H1 (cell line): ENCODE results near the gene KIF21A. TPM values are rescaled to one million over a fixed set of nuclear protein-coding genes. Genes with fewer than 3 reads are reported as not detected.

Source experiments
- CTCF ChIA-PET: fragments of 300-600 bp; sonication (Branson Sonifier 250); formaldehyde crosslinking; loops from one replicate; lab custom pipeline; 2021; ENCODE audit not compliant: partially characterized antibody; lab: Charles Lee
- POLR2A ChIA-PET: fragments of 300-600 bp; sonication (Branson Sonifier 250); formaldehyde crosslinking; loops from one replicate; lab custom pipeline; 2021; ENCODE audit warnings: inconsistent platforms; ENCODE audit not compliant: partially characterized antibody; lab: Charles Lee
- DNase-seq, 2 experiments: peaks; one replicate each; pipeline versions ENCODE4 v3.0.0 to v3.0.0-alpha.2; 2010 to 2022; ENCODE audit warnings: low spot score in 2 of 2, low read depth in 1 of 2, mixed read lengths in 1 of 2
- FAIRE-seq: peaks from 2 replicates; lab custom pipeline; 2011; peaks lifted over from hg19 to GRCh38; lab: Jason Lieb, UNC
- H2AFZ ChIP-seq: 2 replicates; pipeline ENCODE4 v1.8.1; 2012; ENCODE audit warnings: low read length, inconsistent platforms
- H2AK5ac ChIP-seq: 2 replicates; pipeline ENCODE4 v1.6.1; 2013; ENCODE audit warnings: low read depth, low read length
- H2BK120ac ChIP-seq: replicated peaks from 2 replicates; pipeline ENCODE3; 2013; ENCODE audit warnings: low read depth, low read length, inconsistent platforms
- H2BK12ac ChIP-seq: 2 replicates; pipeline ENCODE4 v1.6.1; 2013; ENCODE audit warnings: low read depth, low read length
- H2BK15ac ChIP-seq: 2 replicates; pipeline ENCODE4 v1.6.1; 2013; ENCODE audit warnings: low read length
- H2BK20ac ChIP-seq: 2 replicates; pipeline ENCODE4 v1.6.1; 2013; ENCODE audit warnings: low read length
- H2BK5ac ChIP-seq: 2 replicates; pipeline ENCODE4 v1.6.1; 2013; ENCODE audit warnings: low read depth, low read length
- H3K14ac ChIP-seq: 2 replicates; pipeline ENCODE4 v1.6.1; 2013; ENCODE audit warnings: inconsistent platforms; ENCODE audit not compliant: insufficient read length
- H3K18ac ChIP-seq: 2 replicates; pipeline ENCODE4 v1.6.1; 2013; ENCODE audit warnings: low read length; ENCODE audit errors: extremely low read depth
- H3K23ac ChIP-seq: 2 replicates; pipeline ENCODE4 v1.6.1; 2013; ENCODE audit warnings: inconsistent platforms; ENCODE audit not compliant: insufficient read length
- H3K23me2 ChIP-seq: 2 replicates; pipeline ENCODE4 v1.6.1; 2013; ENCODE audit warnings: low read depth, low read length
- H3K27ac ChIP-seq: 2 replicates; pipeline ENCODE4 v1.6.1; 2011; ENCODE audit warnings: low read depth, low read length, inconsistent platforms
- H3K27me3 ChIP-seq, 4 experiments: replicated peaks in 1 of 4; 1 replicate in 1 of 4; 2 replicates in 3 of 4; pipeline versions ENCODE4 v1.6.1 to v1.8.1; 2011 to 2013; ENCODE audit warnings: low read length in 3 of 4, mild to moderate bottlenecking in 3 of 4, inconsistent platforms in 2 of 4, mixed read lengths in 2 of 4, moderate library complexity in 1 of 4; ENCODE audit not compliant: control insufficient read depth in 3 of 4, insufficient read depth in 3 of 4; ENCODE audit errors: extremely low read depth in 1 of 4
- H3K36me3 ChIP-seq, 4 experiments: 2 replicates each; pipeline versions ENCODE4 v1.6.1 to v1.8.1; 2011 to 2013; ENCODE audit warnings: mild to moderate bottlenecking in 4 of 4, low read length in 3 of 4, moderate library complexity in 2 of 4, control low read depth in 1 of 4, inconsistent platforms in 1 of 4; ENCODE audit not compliant: insufficient read depth in 4 of 4, control insufficient read depth in 2 of 4
- H3K4ac ChIP-seq: replicated peaks from 2 replicates; pipeline ENCODE3; 2013; ENCODE audit warnings: low read length, low read depth, mixed read lengths, inconsistent platforms; ENCODE audit not compliant: insufficient read length
- H3K4me1 ChIP-seq, 4 experiments: replicated peaks in 1 of 4; 1 replicate in 1 of 4; 2 replicates in 3 of 4; pipeline versions ENCODE4 v1.6.1 to v1.8.1; 2011 to 2013; ENCODE audit warnings: low read length in 3 of 4, inconsistent platforms in 2 of 4, mixed read lengths in 1 of 4; ENCODE audit not compliant: insufficient read depth in 4 of 4, control insufficient read depth in 3 of 4
- H3K4me2 ChIP-seq, 2 experiments: 2 replicates each; pipeline versions ENCODE4 v1.6.1 to v1.8.1; 2011 to 2013; ENCODE audit warnings: low read depth in 2 of 2, low read length in 2 of 2, control low read depth in 1 of 2, inconsistent platforms in 1 of 2, mild to moderate bottlenecking in 1 of 2; ENCODE audit not compliant: insufficient read depth in 1 of 2
- H3K4me3 ChIP-seq, 4 experiments: fragments of 200-600, 300-600 bp in 1 of 4; sonication (generic), shearing (Covaris generic), sonication (Bioruptor Twin) in 1 of 4; 2 replicates each; pipeline versions ENCODE4 v1.5.1 to v1.8.1; 2011 to 2016; ENCODE audit warnings: low read length in 4 of 4, low read depth in 3 of 4, control low read depth in 2 of 4, inconsistent platforms in 2 of 4, mild to moderate bottlenecking in 2 of 4, mixed read lengths in 1 of 4, moderate library complexity in 1 of 4; ENCODE audit not compliant: insufficient read depth in 2 of 4; ENCODE audit errors: extremely low read depth in 1 of 4
- H3K56ac ChIP-seq: replicated peaks from 2 replicates; pipeline ENCODE3; 2013; ENCODE audit warnings: low read depth, mild to moderate bottlenecking, mixed read lengths, low read length, inconsistent platforms; ENCODE audit not compliant: insufficient read length
- H3K79me1 ChIP-seq: 2 replicates; pipeline ENCODE4 v1.6.1; 2013; ENCODE audit warnings: low read depth, low read length, control low read depth
- H3K79me2 ChIP-seq, 2 experiments: 2 replicates each; pipeline versions ENCODE4 v1.6.1 to v1.8.1; 2012 to 2013; ENCODE audit warnings: low read length in 2 of 2, mild to moderate bottlenecking in 2 of 2, inconsistent platforms in 1 of 2; ENCODE audit not compliant: insufficient read depth in 2 of 2, control insufficient read depth in 1 of 2
- H3K9ac ChIP-seq, 4 experiments: replicated peaks in 1 of 4; 1 replicate in 1 of 4; 2 replicates in 3 of 4; pipeline versions ENCODE4 v1.6.1 to v1.8.1; 2011 to 2013; ENCODE audit warnings: low read depth in 3 of 4, low read length in 3 of 4, control low read depth in 2 of 4, mild to moderate bottlenecking in 2 of 4, moderate library complexity in 2 of 4, inconsistent platforms in 1 of 4; ENCODE audit errors: extremely low read depth in 1 of 4
- H3K9me3 ChIP-seq, 2 experiments: 2 replicates each; pipeline versions ENCODE4 v1.6.1 to v1.8.1; 2012 to 2013; ENCODE audit warnings: mild to moderate bottlenecking in 2 of 2, moderate library complexity in 2 of 2, control low read depth in 1 of 2, inconsistent platforms in 1 of 2, low read depth in 1 of 2, low read length in 1 of 2, mixed read lengths in 1 of 2; ENCODE audit not compliant: insufficient read depth in 2 of 2
- H4K20me1 ChIP-seq, 2 experiments: replicated peaks in 1 of 2; 2 replicates each; pipeline versions ENCODE3 to v1.8.1; 2011 to 2013; ENCODE audit warnings: inconsistent platforms in 2 of 2, low read length in 2 of 2, mild to moderate bottlenecking in 1 of 2; ENCODE audit not compliant: insufficient read depth in 2 of 2, control insufficient read depth in 1 of 2
- H4K5ac ChIP-seq: 2 replicates; pipeline ENCODE4 v1.6.1; 2013; ENCODE audit warnings: low read length, low read depth, mixed read lengths, inconsistent platforms; ENCODE audit not compliant: insufficient read length
- H4K8ac ChIP-seq: 2 replicates; pipeline ENCODE4 v1.8.0; 2013; ENCODE audit warnings: mild to moderate bottlenecking, moderate library complexity, low read length, inconsistent platforms; ENCODE audit not compliant: insufficient read depth; ENCODE audit errors: extremely low read depth
- H4K91ac ChIP-seq: replicated peaks from 2 replicates; pipeline ENCODE3; 2013; ENCODE audit warnings: low read length, mixed read lengths, inconsistent platforms; ENCODE audit not compliant: insufficient read length
- CTCF ChIP-seq, 3 experiments: IDR thresholded peaks; 1 replicate in 2 of 3; 2 replicates in 1 of 3; pipeline versions ENCODE4 v1.5.1 to v1.6.1; 2011; ENCODE audit warnings: low read length in 3 of 3, mild to moderate bottlenecking in 3 of 3, inconsistent platforms in 2 of 3, low read depth in 1 of 3, moderate library complexity in 1 of 3; ENCODE audit not compliant: insufficient read depth in 1 of 3; ENCODE audit errors: control extremely low read depth in 1 of 3
- RAD21 ChIP-seq, 2 experiments: IDR thresholded peaks in 1 of 2; conservative IDR thresholded peaks in 1 of 2; 2 replicates each; pipeline ENCODE4 v1.6.1; 2011; ENCODE audit warnings: low read depth in 2 of 2, low read length in 2 of 2, improper control_type of control experiment in 1 of 2, inconsistent platforms in 1 of 2, mild to moderate bottlenecking in 1 of 2, moderate library complexity in 1 of 2
- SIRT6 ChIP-seq: IDR thresholded peaks from one replicate; pipeline ENCODE4 v1.7.1; 2012; ENCODE audit warnings: low read length, inconsistent platforms
- WGBS, 2 experiments: shearing (Covaris generic) in 1 of 2; methylation state at CpG; one replicate each; pipeline versions ENCODE4 v1.1.6 to v1.1.7; 2013 to 2015; ENCODE audit warnings: low lambda C conversion rate in 2 of 2, mixed read lengths in 2 of 2, inconsistent platforms in 1 of 2, low coverage in 1 of 2, missing lambda C conversion rate in 1 of 2; ENCODE audit not compliant: insufficient replicate concordance in 2 of 2, insufficient coverage in 1 of 2, insufficient read length in 1 of 2; ENCODE audit errors: extremely low coverage in 1 of 2, missing lambda C conversion rate in 1 of 2; 5-methylcytosine and 5-hydroxymethylcytosine counted together
- polyA plus RNA-seq, 7 experiments: library from polyadenylated mRNA; depleted of rRNA in 3 of 7; stranded (reverse) in 5 of 7; unstranded in 2 of 7; fragments of >200 nt in 5 of 7; fragments of 200-250 nt in 2 of 7; gene quantifications; 1 replicate in 5 of 7; 2 replicates in 1 of 7; 4 replicates in 1 of 7; pipeline versions ENCODE4 v1.2.1 to v1.2.3, GENCODE V29; 2011 to 2013; ENCODE audit warnings: missing spikeins in 2 of 7, mixed read lengths in 2 of 7
- total RNA-seq: library from RNA; stranded (reverse); fragmentation: NEBNext Ultra II Directional; extraction: Animal tissue kit (Norgen Biotek cat#: 25700); gene quantifications from 2 replicates; pipeline ENCODE4 v1.2.1, GENCODE V29; 2021

Gene KIF21A
- total and polyA plus RNA-seq, 2 of the 8 experiments (the other 6 are each of a cell fraction or from before 2014, with no cell fraction given): 10.0 to 26.0 TPM

DNA sequence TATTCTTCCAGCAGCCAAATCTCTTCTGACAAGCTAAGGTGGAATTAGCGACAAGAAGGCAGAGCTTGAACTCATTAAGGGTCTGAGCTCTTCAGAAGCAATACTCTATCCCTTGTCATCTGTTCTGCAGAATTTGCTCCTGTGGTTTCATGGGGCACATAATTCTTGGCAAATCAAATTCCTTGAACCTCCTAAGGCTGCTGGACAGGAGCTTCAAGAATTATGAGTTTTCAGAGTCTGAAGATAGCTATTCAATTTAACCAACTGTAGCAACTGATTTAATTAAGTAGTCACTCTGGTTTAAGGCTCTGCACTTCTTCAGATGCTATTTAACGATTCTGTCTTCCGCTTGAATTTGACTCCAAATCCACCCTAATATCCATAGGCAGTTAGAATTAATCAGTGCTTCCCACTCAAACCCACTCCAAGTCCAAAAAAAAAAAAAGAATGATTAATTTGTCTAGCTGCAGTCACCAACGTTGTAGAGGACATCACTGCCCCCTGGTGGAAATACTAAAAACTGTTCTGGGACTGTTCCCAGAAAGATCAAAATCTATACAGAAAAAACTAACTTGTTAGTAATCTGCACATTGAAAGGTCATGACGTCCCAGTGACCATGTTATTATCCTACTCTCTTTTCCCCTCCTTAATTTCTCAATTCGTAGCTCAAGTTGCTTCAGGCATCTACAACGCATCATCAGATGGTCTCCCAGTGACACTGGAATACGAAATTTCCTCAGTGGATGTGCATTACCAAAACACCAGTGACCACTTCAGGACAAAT lies 169.9 kb downstream of the KIF21A start:
- no peaks in the 10 kb centered on the region for H3K27me3 ChIP-seq
- no peak overlapping the region for H2BK5ac ChIP-seq
- H3K4me2 ChIP-seq: no peak overlapping the region
- POLR2A ChIA-PET: interaction anchor here (0.7 kb wide), 1 partner anchor 174 kb away, joined by 3 read pairs; no protein-coding TSS in a partner anchor
- TF ChIP-seq RAD21 (IDR thresholded peaks at IDR 0.05 in 1 of 2, conservative IDR thresholded peaks at IDR 0.05 in 1 of 2; ENCODE audit: low read depth in 2 of 2, low read length in 2 of 2): peak; percentile 80 to 82
- TF ChIP-seq CTCF (IDR thresholded peaks at IDR 0.05; ENCODE audit: control extremely low read depth in 1 of 3, insufficient read depth in 1 of 3, low read depth in 1 of 3, low read length in 3 of 3): peak in 2 of 3 experiments; percentile 51 to 54; a peak in 2 of 4 replicates
- TF ChIP-seq SIRT6: no peak
- 34% methylated on average over 8 of the region's 8 CpGs; no CpG with 5 or more reads in 1 of the 2 experiments for WGBS, 2 experiments
- no peaks in the 10 kb centered on the region for H3K4me1 ChIP-seq
- DNase-seq: peak in 1 of 2 experiments; percentile 53
- CTCF ChIA-PET: interaction anchor here (0.6 to 5.4 kb wide), 51 partner anchors 9 to 1248 kb away, joined by 3 to 24 read pairs (median 4); partner anchors contain the start of gene CPNE8
- H3K14ac ChIP-seq: no peak overlapping the region
- no peak overlapping the region for H2BK120ac ChIP-seq
- H3K36me3 ChIP-seq: no peaks in the 10 kb centered on the region
- no peaks in the 10 kb centered on the region for H4K20me1 ChIP-seq
- no peak overlapping the region for H4K91ac ChIP-seq
- H4K5ac ChIP-seq: no peak overlapping the region
- H2AFZ ChIP-seq: 0 out of 2 replicates have a peak overlapping the region, but pooled peaks have one; percentile 10
- peak; percentile 48 for FAIRE-seq
- H3K18ac ChIP-seq: no peak overlapping the region
- H2AK5ac ChIP-seq: no peak overlapping the region
- no peak overlapping the region for H3K9ac ChIP-seq
- H3K56ac ChIP-seq: no peak overlapping the region
- H2BK12ac ChIP-seq: no peak overlapping the region
- H2BK20ac ChIP-seq: no peak overlapping the region
- H3K23ac ChIP-seq: no peak overlapping the region
- no peaks in the 10 kb centered on the region for H3K23me2 ChIP-seq
- H3K9me3 ChIP-seq: no peaks in the 10 kb centered on the region
- H3K4ac ChIP-seq: no peak overlapping the region
- H3K27ac ChIP-seq: no peak overlapping the region
- no peaks in the 10 kb centered on the region for H3K79me2 ChIP-seq
- no peak overlapping the region for H3K4me3 ChIP-seq
- H2BK15ac ChIP-seq: no peak overlapping the region
- H4K8ac ChIP-seq: no peak overlapping the region
- no peaks in the 10 kb centered on the region for H3K79me1 ChIP-seq
